IPS-NIHi7 (cell line): ENCODE data around the gene PLIN5.

Source experiments
- DNase-seq: peaks from one replicate; pipeline ENCODE4 v3.0.0; 2012; ENCODE audit warnings: mixed read lengths; ENCODE audit errors: extremely low spot score

The PLIN5 gene

GRCh38 chr19:4534836-4535658 is at the start of gene PLIN5:
Gene PLIN5 (minus strand): TSS chr19:4535224. CDS start chr19:4534074, 1,150 bp downstream.
- DNase-seq = peak; percentile 99

- DNase-seq = peak; percentile 68
These were observed 49.1 kb upstream of the PLIN5 start for GRCh38 chr19:4583961-4584669.

- DNase-seq = no peak
These were observed 48.2 kb upstream of the PLIN5 start for GRCh38 chr19:4582980-4583842.

- DNase-seq = peak; percentile 80
These were observed 46.9 kb upstream of the PLIN5 start for GRCh38 chr19:4581666-4582553.

GRCh38 chr19:4580961-4581665 is 46.1 kb upstream of the PLIN5 start:
- peak; percentile 63 for DNase-seq

- DNase-seq = peak; percentile 71
These were observed 45.2 kb upstream of the PLIN5 start for GRCh38 chr19:4580021-4580901.

GRCh38 chr19:4579389-4579788 is 44.4 kb upstream of the PLIN5 start:
- no peak for DNase-seq

GRCh38 chr19:4578552-4579248 is 43.7 kb upstream of the PLIN5 start:
- no peak for DNase-seq

GRCh38 chr19:4577020-4577782 is 42.2 kb upstream of the PLIN5 start:
- peak; percentile 67 for DNase-seq

GRCh38 chr19:4576016-4576933 is 41.3 kb upstream of the PLIN5 start:
- peak; percentile 76 for DNase-seq

- DNase-seq = peak; percentile 89
These were observed 40.4 kb upstream of the PLIN5 start for GRCh38 chr19:4575267-4576015.

- no peak for DNase-seq
These were observed 38.7 kb upstream of the PLIN5 start for GRCh38 chr19:4573682-4574081.

- DNase-seq = no peak
These were observed 36.4 kb upstream of the PLIN5 start for GRCh38 chr19:4571305-4571917.

- no peak for DNase-seq
These were observed 35.9 kb upstream of the PLIN5 start for GRCh38 chr19:4570916-4571304.

GRCh38 chr19:4570402-4570801 is 35.4 kb upstream of the PLIN5 start:
- no peak for DNase-seq

- DNase-seq = no peak
These were observed 33.9 kb upstream of the PLIN5 start for GRCh38 chr19:4568886-4569285.
